PC-3 (cell line): ENCODE results near the gene ARHGAP23. TPM values are rescaled to one million over a fixed set of nuclear protein-coding genes. Genes with fewer than 3 reads are reported as not detected.
"Not testable (repeated sequence)": the region's sequence is repeated elsewhere in the genome, so short reads cannot be mapped to it uniquely, and the experiment has no call there.

ENCODE experiments used
- ATAC-seq: fragments of 200-7000 bp; cut with Tn5 transposase; 2 replicates; pipeline ENCODE4 v1.9.1; 2020; ENCODE audit warnings: mild to moderate bottlenecking, moderate library complexity
- BruUV-seq: library from RNA; stranded (reverse); fragments of 400-500 nt; replicated peaks from 2 replicates; lab custom pipeline; 2021; lab: Mats Ljungman, UMichigan
- CTCF ChIA-PET: fragments of 300-600 bp; sonication (Branson Sonifier 250); formaldehyde crosslinking; loops from one replicate; lab custom pipeline; 2022; ENCODE audit warnings: antibody characterized with exemption; lab: Charles Lee
- POLR2A ChIA-PET: fragments of 300-600 bp; sonication (Branson Sonifier 250); formaldehyde crosslinking; loops from one replicate; lab custom pipeline; 2022; ENCODE audit warnings: antibody characterized with exemption; ENCODE audit not compliant: unreplicated experiment; lab: Charles Lee
- DNase-seq: peaks from one replicate; pipeline ENCODE4 v3.0.0-alpha.2; 2015
- H2AFZ ChIP-seq: fragments of 300-600 bp; sonication (generic); 2 replicates; pipeline ENCODE4 v1.6.0; 2016; ENCODE audit warnings: antibody characterized with exemption, low read length
- H3F3A ChIP-seq: fragments of 300-600 bp; sonication (generic); one replicate; pipeline ENCODE4 v1.6.0; 2017; ENCODE audit warnings: antibody characterized with exemption, low read length, control low read depth, mild to moderate bottlenecking; ENCODE audit not compliant: unreplicated experiment
- H3K27ac ChIP-seq: fragments of 300-600 bp; sonication (generic); 2 replicates; pipeline ENCODE4 v1.5.1; 2016; ENCODE audit warnings: mild to moderate bottlenecking, low read length
- H3K27me3 ChIP-seq: fragments of 300-600 bp; sonication (generic); 2 replicates; pipeline ENCODE4 v1.6.1; 2016; ENCODE audit warnings: low read length, mixed read lengths
- H3K36me3 ChIP-seq: fragments of 300-600 bp; sonication (generic); 2 replicates; pipeline ENCODE4 v1.6.1; 2016; ENCODE audit warnings: low read depth, mixed run types, low read length, mixed read lengths
- H3K4me1 ChIP-seq: fragments of 300-600 bp; sonication (generic); 2 replicates; pipeline ENCODE4 v1.5.1; 2016; ENCODE audit warnings: low read length; ENCODE audit not compliant: insufficient read depth
- H3K4me2 ChIP-seq: fragments of 300-600 bp; sonication (generic); 2 replicates; pipeline ENCODE4 v1.6.0; 2016; ENCODE audit warnings: low read length
- H3K4me3 ChIP-seq: fragments of 300-600 bp; sonication (generic); 2 replicates; pipeline ENCODE4 v1.5.1; 2016; ENCODE audit warnings: mild to moderate bottlenecking, low read length, mixed read lengths
- H3K79me2 ChIP-seq: fragments of 300-600 bp; sonication (generic); 2 replicates; pipeline ENCODE4 v1.6.1; 2017; ENCODE audit warnings: low read length, mixed read lengths
- H3K9ac ChIP-seq: fragments of 300-600 bp; sonication (generic); 2 replicates; pipeline ENCODE4 v1.6.0; 2016; ENCODE audit warnings: mild to moderate bottlenecking, low read length
- H3K9me2 ChIP-seq: fragments of 300-600 bp; sonication (generic); replicated peaks from 2 replicates; pipeline ENCODE4 v1.6.1; 2016; ENCODE audit warnings: mixed run types, low read length, mixed read lengths
- H3K9me3 ChIP-seq: fragments of 300-600 bp; sonication (generic); 2 replicates; pipeline ENCODE4 v1.6.1; 2016; ENCODE audit warnings: low read length, mixed read lengths
- H4K20me1 ChIP-seq: fragments of 300-600 bp; sonication (generic); 2 replicates; pipeline ENCODE4 v1.6.1; 2016; ENCODE audit warnings: low read length, mixed read lengths
- EZH2 ChIP-seq: fragments of 300-600 bp; sonication (generic); IDR thresholded peaks from one replicate; pipeline ENCODE4 v1.6.1; 2017; ENCODE audit warnings: antibody characterized with exemption, mild to moderate bottlenecking, low read length; ENCODE audit not compliant: unreplicated experiment
- EZH2phosphoT487 ChIP-seq: fragments of 300-600 bp; sonication (generic); IDR thresholded peaks from 2 replicates; pipeline ENCODE4 v1.6.1; 2018; ENCODE audit warnings: mild to moderate bottlenecking, antibody characterized with exemption, low read length, borderline replicate concordance
- intact Hi-C: fragments of 100-400 bp; cut with micrococcal nuclease; formaldehyde crosslinking; loops from 2 replicates; pipeline ENCODE4 v1.9.0; 2023
- total RNA-seq: library from RNA; depleted of rRNA; stranded (reverse); fragments of >200 nt; gene quantifications from 2 replicates; pipeline ENCODE4 v1.2.3, GENCODE V29; 2014
- TF ChIP-seq, protein P1 (sequence below): fragments of 300-600 bp; sonication (generic); conservative IDR thresholded peaks from 2 replicates; pipeline ENCODE4 v1.5.1; 2017; ENCODE audit warnings: antibody characterized with exemption, low read depth, mild to moderate bottlenecking, low read length

The ARHGAP23 gene
- total RNA-seq, 1 experiment from 2014 or later = 9.0 TPM

DNA sequence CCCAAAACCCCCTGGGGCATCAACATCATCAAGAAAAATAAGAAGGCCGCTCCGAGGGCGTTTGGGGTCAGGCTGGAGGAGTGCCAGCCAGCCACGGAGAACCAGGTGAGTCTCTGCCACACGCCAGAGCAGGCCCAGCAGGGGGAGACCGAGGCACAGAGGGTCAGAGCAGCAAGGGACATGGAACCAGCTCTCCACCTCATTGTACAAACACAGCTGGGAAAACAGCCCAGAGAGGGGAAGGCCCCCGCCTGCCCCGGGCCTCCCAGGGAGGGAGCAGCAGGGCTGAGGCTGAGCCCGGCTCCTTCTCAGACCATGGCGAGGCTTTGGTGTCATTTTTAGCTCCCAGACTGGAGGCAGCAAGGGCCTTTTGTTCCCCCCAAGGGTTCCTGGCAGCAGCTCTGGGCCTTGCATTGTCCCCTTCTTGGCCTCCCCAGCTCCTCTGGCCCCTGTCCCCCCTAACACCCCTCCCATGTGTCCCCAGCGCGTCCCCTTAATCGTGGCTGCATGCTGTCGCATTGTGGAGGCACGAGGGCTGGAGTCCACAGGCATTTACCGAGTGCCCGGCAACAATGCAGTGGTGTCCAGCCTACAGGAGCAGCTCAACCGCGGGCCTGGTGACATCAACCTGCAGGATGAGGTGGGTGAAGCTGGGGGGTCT is 53.9 kb downstream of the ARHGAP23 start:
- H3K4me1 ChIP-seq, H3F3A ChIP-seq, H3K27ac ChIP-seq, POLR2A ChIA-PET, DNase-seq, H4K20me1 ChIP-seq, ATAC-seq, H3K9me2 ChIP-seq, H3K9ac ChIP-seq, H2AFZ ChIP-seq, H3K79me2 ChIP-seq, H3K4me2 ChIP-seq, H3K27me3 ChIP-seq, H3K36me3 ChIP-seq, H3K4me3 ChIP-seq, CTCF ChIA-PET, intact Hi-C loops, H3K9me3 ChIP-seq, BruUV-seq: not testable (repeated sequence)

DNA sequence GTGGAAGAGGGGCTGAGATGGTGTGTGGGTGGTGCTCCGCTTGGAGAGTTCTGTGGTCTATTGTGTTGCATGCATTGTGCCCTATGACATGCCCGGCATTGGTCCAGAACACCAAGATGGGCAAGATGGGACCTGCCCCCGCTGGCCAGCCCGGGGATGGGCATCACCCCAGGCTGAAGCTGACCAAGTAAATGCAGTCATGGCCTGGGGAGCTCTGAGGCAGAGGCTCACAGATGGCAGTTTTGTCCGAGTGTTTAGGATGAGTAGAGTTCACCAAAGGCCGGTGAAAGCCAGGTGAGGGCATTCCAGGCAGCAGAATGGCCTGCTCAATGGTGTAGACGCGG is 54.4 kb downstream of the ARHGAP23 start:
- H3K4me2 ChIP-seq, H3K27ac ChIP-seq, H3K27me3 ChIP-seq, H3K4me1 ChIP-seq, H3K4me3 ChIP-seq, H3K9ac ChIP-seq, H3K9me3 ChIP-seq, H3K79me2 ChIP-seq, H2AFZ ChIP-seq, CTCF ChIA-PET, POLR2A ChIA-PET, intact Hi-C loops, H3F3A ChIP-seq, H4K20me1 ChIP-seq, DNase-seq, H3K36me3 ChIP-seq, BruUV-seq, H3K9me2 ChIP-seq, ATAC-seq: not testable (repeated sequence)

DNA sequence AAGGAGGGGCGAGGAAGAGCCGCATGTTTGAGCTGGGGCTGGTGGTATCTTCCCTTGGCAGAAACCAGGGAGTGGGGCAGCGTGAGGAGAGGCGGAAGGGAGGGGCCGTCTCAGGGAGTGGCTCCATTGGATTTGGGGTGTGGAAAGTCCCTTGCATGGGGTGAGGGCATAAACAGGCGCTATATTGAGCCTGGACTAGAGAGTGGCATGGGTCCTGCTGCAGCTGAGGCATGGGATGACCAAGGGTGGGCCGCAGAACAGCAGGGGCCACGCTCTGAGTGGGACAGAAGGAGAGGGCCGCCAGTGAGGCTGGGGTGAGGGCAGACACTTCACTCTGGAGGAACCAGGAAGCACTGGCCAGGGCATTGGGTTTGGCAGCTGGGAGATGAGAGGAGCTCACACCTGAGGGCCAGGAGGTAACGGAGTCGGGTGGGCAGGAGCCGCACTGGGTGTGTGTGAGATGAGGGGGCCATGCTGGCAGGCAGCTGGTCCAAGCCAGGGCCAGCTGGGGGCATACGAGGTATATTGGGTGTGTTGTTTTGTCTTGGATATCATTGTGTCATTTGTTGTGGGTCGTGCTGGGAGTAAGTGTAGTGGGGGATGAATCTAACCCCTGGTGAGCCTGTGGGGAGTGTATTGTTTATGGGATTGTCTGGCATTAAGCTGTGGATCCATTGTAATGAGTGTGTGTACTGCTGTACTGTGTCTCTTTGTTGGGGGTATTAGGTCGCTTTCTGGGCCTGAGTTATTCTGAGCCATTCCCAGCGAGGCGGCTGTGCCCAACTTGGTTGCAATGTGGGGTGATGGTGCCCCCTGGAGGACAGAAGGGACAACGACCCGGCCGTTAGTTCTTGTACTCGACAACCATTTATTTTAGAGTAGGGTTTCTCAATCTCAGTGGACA is 56.2 kb downstream of the ARHGAP23 start:
- POLR2A ChIA-PET, H4K20me1 ChIP-seq, BruUV-seq, H3K4me2 ChIP-seq, H3K4me1 ChIP-seq, H3K27ac ChIP-seq, H3K79me2 ChIP-seq, H3K4me3 ChIP-seq, H3K9me3 ChIP-seq, H2AFZ ChIP-seq, H3K9ac ChIP-seq, H3K9me2 ChIP-seq, CTCF ChIA-PET, H3K27me3 ChIP-seq, H3F3A ChIP-seq, H3K36me3 ChIP-seq: not testable (repeated sequence)
- ATAC-seq (peak; percentile 87), DNase-seq (peak; percentile 65)
- TF ChIP-seq, protein P1, sequence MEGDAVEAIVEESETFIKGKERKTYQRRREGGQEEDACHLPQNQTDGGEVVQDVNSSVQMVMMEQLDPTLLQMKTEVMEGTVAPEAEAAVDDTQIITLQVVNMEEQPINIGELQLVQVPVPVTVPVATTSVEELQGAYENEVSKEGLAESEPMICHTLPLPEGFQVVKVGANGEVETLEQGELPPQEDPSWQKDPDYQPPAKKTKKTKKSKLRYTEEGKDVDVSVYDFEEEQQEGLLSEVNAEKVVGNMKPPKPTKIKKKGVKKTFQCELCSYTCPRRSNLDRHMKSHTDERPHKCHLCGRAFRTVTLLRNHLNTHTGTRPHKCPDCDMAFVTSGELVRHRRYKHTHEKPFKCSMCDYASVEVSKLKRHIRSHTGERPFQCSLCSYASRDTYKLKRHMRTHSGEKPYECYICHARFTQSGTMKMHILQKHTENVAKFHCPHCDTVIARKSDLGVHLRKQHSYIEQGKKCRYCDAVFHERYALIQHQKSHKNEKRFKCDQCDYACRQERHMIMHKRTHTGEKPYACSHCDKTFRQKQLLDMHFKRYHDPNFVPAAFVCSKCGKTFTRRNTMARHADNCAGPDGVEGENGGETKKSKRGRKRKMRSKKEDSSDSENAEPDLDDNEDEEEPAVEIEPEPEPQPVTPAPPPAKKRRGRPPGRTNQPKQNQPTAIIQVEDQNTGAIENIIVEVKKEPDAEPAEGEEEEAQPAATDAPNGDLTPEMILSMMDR = peak; percentile 63
- intact Hi-C loops = loop anchor here (2.0 kb wide), 2 partner anchors 40 to 62 kb away; no protein-coding TSS in a partner anchor

DNA sequence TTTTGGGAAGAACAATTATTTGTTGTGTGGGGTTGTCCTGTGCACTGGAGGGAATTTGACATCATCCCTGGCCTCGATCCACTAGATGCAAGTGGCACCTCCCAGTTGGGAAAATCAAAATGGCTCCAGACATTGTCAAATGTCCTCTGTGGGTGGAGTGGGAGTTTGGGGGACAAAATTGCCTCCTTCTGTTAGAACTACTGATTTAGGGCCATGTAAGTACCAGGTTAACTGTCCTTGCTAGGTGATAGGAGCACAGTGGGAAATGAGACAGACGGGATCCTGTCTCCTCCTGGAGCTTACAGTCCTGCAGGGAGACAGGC is 56.8 kb downstream of the ARHGAP23 start:
- Histone ChIP-seq H3K4me2 (no peak overlapping the region), H3K9me2 (no peaks in the 10 kb centered on the region), H3K4me3 (no peak overlapping the region), H4K20me1 (no peaks in the 10 kb centered on the region), H3K4me1 (no peaks in the 10 kb centered on the region), H3K9ac (no peak overlapping the region), H3K79me2 (no peaks in the 10 kb centered on the region), H2AFZ (no peak overlapping the region), H3K9me3 (no peaks in the 10 kb centered on the region), H3K27ac (no peak overlapping the region), H3K36me3 (no peaks in the 10 kb centered on the region), H3F3A (no peaks in the 10 kb centered on the region), H3K27me3 (no peaks in the 10 kb centered on the region)
- TF ChIP-seq, protein P1 = no peak
- TF ChIP-seq EZH2 (no peak), EZH2phosphoT487 (no peak)
- no peak for DNase-seq
- BruUV-seq = no TSS peak
- ATAC-seq = no peak
- intact Hi-C loops = loop anchor here (2.0 kb wide), 2 partner anchors 40 to 62 kb away; no protein-coding TSS in a partner anchor
- CTCF ChIA-PET = no interaction called here
- POLR2A ChIA-PET = no interaction called here
